SK-N-SH treated with all-trans-retinoic acid at 6 μM for 48 hours (cell line): Measurements from ENCODE around the gene KIAA1328.

Source experiments
- ATAC-seq: fragments of 200-7000 bp; cut with Tn5 transposase; 3 replicates; pipeline ENCODE4 v1.9.1; 2020; ENCODE audit warnings: mild to moderate bottlenecking, moderate library complexity
- ARNTL ChIP-seq: fragments of 450-650 bp; formaldehyde crosslinking; IDR thresholded peaks from 2 replicates; pipeline ENCODE4 v1.5.0; 2020; ENCODE audit warnings: low read depth, mild to moderate bottlenecking, moderate library complexity, borderline replicate concordance
- BACH2 ChIP-seq: fragments of 250-450 bp; sonication (Bioruptor Pico); IDR thresholded peaks from 2 replicates; pipeline ENCODE4 v1.9.0; 2021; ENCODE audit warnings: mild to moderate bottlenecking, borderline replicate concordance
- CSDC2 ChIP-seq: fragments of 250-450 bp; sonication (Bioruptor Pico); IDR thresholded peaks from 2 replicates; pipeline ENCODE4 v1.5.0; 2020; ENCODE audit warnings: mild to moderate bottlenecking, moderate library complexity
- ESRRG ChIP-seq: fragments of 250-450 bp; sonication (Bioruptor Pico); IDR thresholded peaks from 2 replicates; pipeline ENCODE4 v1.6.1; 2021; ENCODE audit warnings: mild to moderate bottlenecking
- GLIS3 ChIP-seq: fragments of 250-450 bp; sonication (Bioruptor Pico); IDR thresholded peaks from 2 replicates; pipeline ENCODE4 v1.5.0; 2020; ENCODE audit warnings: mild to moderate bottlenecking, moderate library complexity
- ISL1 ChIP-seq: fragments of 250-450 bp; sonication (Bioruptor Pico); IDR thresholded peaks from 2 replicates; pipeline ENCODE4 v2.1.2; 2022; ENCODE audit warnings: mild to moderate bottlenecking, moderate library complexity
- PPARA ChIP-seq: fragments of 250-450 bp; sonication (Bioruptor Pico); IDR thresholded peaks from 2 replicates; pipeline ENCODE4 v1.5.0; 2020; ENCODE audit warnings: mild to moderate bottlenecking, borderline replicate concordance
- RARB ChIP-seq: fragments of 250-450 bp; sonication (Bioruptor Pico); IDR thresholded peaks from 2 replicates; pipeline ENCODE4 v1.8.0; 2021; ENCODE audit warnings: mild to moderate bottlenecking, moderate library complexity
- SNAI2 ChIP-seq: fragments of 250-450 bp; sonication (Bioruptor Pico); IDR thresholded peaks from 2 replicates; pipeline ENCODE4 v1.5.0; 2020; ENCODE audit warnings: mild to moderate bottlenecking, moderate library complexity
- TCF4 ChIP-seq: fragments of 250-450 bp; sonication (Bioruptor Pico); IDR thresholded peaks from 2 replicates; pipeline ENCODE4 v1.8.0; 2021; ENCODE audit warnings: mild to moderate bottlenecking, moderate library complexity, borderline replicate concordance
- TOX ChIP-seq: fragments of 250-450 bp; sonication (Bioruptor Pico); IDR thresholded peaks from 2 replicates; pipeline ENCODE4 v1.8.0; 2021; ENCODE audit warnings: mild to moderate bottlenecking, moderate library complexity, borderline replicate concordance
- ZFP3 ChIP-seq: fragments of 250-450 bp; sonication (Bioruptor Pico); IDR thresholded peaks from 2 replicates; pipeline ENCODE4 v1.5.0; 2020; ENCODE audit warnings: mild to moderate bottlenecking, moderate library complexity
- ZFP30 ChIP-seq: fragments of 450-650 bp; formaldehyde crosslinking; IDR thresholded peaks from 2 replicates; pipeline ENCODE4 v1.5.0; 2022; ENCODE audit warnings: mild to moderate bottlenecking, moderate library complexity
- ZNF565 ChIP-seq: fragments of 450-650 bp; formaldehyde crosslinking; conservative IDR thresholded peaks from 2 replicates; pipeline ENCODE4 v1.5.0; 2020; ENCODE audit warnings: low read depth, mild to moderate bottlenecking, moderate library complexity
- ZNF70 ChIP-seq: fragments of 450-650 bp; formaldehyde crosslinking; IDR thresholded peaks from 2 replicates; pipeline ENCODE4 v1.5.0; 2020; ENCODE audit warnings: mild to moderate bottlenecking, moderate library complexity
- ZNF8 ChIP-seq: fragments of 450-650 bp; formaldehyde crosslinking; IDR thresholded peaks from 2 replicates; pipeline ENCODE4 v1.5.0; 2020; ENCODE audit warnings: mild to moderate bottlenecking, moderate library complexity
- TF ChIP-seq, protein P1 (sequence below): fragments of 250-450 bp; sonication (Bioruptor Pico); IDR thresholded peaks from 2 replicates; pipeline ENCODE4 v1.5.1; 2020; ENCODE audit warnings: low read depth, mild to moderate bottlenecking, moderate library complexity
- TF ChIP-seq, protein P2 (sequence below): fragments of 250-450 bp; sonication (Bioruptor Pico); IDR thresholded peaks from 2 replicates; pipeline ENCODE4 v1.5.1; 2021; ENCODE audit warnings: mild to moderate bottlenecking, moderate library complexity
- TF ChIP-seq, protein P3 (sequence below): fragments of 250-450 bp; sonication (Bioruptor Pico); IDR thresholded peaks from 2 replicates; pipeline ENCODE4 v1.8.0; 2020; ENCODE audit warnings: mild to moderate bottlenecking, moderate library complexity, borderline replicate concordance
- TF ChIP-seq, protein P4 (sequence below): fragments of 250-450 bp; sonication (Bioruptor Pico); IDR thresholded peaks from 2 replicates; pipeline ENCODE4 v1.8.0; 2021; ENCODE audit warnings: low read depth, mild to moderate bottlenecking, moderate library complexity, borderline replicate concordance

Gene KIAA1328

DNA sequence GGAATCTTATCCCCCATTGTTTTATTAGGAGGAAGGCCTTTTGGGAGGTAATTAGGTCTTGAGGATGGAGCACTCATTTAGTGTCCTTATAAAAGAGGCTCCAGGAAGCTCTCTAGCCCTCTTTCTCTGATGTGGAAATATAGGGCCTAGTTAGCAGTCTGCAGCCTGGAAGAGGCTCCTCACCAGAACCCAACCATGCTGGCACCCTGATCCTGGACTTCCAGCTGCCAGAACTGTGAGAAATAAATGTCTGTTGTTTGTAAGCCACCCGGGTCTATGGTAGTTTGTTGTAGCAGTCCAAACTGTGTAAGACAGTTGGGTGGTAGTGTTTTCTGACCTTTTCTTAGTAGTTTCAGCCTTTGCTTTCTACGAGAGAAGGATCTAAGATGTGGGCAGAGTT lies 100.7 kb downstream of the KIAA1328 start:
- TF ChIP-seq, protein P1, sequence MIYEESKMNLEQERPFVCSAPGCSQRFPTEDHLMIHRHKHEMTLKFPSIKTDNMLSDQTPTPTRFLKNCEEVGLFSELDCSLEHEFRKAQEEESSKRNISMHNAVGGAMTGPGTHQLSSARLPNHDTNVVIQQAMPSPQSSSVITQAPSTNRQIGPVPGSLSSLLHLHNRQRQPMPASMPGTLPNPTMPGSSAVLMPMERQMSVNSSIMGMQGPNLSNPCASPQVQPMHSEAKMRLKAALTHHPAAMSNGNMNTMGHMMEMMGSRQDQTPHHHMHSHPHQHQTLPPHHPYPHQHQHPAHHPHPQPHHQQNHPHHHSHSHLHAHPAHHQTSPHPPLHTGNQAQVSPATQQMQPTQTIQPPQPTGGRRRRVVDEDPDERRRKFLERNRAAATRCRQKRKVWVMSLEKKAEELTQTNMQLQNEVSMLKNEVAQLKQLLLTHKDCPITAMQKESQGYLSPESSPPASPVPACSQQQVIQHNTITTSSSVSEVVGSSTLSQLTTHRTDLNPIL (CRISPR knock-in tag), result no peak
- TF ChIP-seq ZFP3 (no peak), ZNF565 (CRISPR knock-in tag) (no peak), PPARA (CRISPR knock-in tag) (no peak), RARB (CRISPR knock-in tag) (no peak), TCF4 (CRISPR knock-in tag) (no peak), ZFP30 (CRISPR knock-in tag) (no peak), ESRRG (CRISPR knock-in tag) (no peak), CSDC2 (CRISPR knock-in tag) (no peak), TOX (CRISPR knock-in tag) (no peak), ZNF70 (no peak), SNAI2 (CRISPR knock-in tag) (no peak), ARNTL (CRISPR knock-in tag) (no peak), GLIS3 (CRISPR knock-in tag) (no peak), BACH2 (CRISPR knock-in tag) (no peak)
- TF ChIP-seq, protein P2, sequence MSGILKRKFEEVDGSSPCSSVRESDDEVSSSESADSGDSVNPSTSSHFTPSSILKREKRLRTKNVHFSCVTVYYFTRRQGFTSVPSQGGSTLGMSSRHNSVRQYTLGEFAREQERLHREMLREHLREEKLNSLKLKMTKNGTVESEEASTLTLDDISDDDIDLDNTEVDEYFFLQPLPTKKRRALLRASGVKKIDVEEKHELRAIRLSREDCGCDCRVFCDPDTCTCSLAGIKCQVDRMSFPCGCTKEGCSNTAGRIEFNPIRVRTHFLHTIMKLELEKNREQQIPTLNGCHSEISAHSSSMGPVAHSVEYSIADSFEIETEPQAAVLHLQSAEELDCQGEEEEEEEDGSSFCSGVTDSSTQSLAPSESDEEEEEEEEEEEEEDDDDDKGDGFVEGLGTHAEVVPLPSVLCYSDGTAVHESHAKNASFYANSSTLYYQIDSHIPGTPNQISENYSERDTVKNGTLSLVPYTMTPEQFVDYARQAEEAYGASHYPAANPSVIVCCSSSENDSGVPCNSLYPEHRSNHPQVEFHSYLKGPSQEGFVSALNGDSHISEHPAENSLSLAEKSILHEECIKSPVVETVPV (CRISPR knock-in tag), result no peak
- TF ChIP-seq, protein P3, sequence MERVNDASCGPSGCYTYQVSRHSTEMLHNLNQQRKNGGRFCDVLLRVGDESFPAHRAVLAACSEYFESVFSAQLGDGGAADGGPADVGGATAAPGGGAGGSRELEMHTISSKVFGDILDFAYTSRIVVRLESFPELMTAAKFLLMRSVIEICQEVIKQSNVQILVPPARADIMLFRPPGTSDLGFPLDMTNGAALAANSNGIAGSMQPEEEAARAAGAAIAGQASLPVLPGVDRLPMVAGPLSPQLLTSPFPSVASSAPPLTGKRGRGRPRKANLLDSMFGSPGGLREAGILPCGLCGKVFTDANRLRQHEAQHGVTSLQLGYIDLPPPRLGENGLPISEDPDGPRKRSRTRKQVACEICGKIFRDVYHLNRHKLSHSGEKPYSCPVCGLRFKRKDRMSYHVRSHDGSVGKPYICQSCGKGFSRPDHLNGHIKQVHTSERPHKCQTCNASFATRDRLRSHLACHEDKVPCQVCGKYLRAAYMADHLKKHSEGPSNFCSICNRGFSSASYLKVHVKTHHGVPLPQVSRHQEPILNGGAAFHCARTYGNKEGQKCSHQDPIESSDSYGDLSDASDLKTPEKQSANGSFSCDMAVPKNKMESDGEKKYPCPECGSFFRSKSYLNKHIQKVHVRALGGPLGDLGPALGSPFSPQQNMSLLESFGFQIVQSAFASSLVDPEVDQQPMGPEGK (CRISPR knock-in tag), result no peak
- ATAC-seq, result no peak

DNA sequence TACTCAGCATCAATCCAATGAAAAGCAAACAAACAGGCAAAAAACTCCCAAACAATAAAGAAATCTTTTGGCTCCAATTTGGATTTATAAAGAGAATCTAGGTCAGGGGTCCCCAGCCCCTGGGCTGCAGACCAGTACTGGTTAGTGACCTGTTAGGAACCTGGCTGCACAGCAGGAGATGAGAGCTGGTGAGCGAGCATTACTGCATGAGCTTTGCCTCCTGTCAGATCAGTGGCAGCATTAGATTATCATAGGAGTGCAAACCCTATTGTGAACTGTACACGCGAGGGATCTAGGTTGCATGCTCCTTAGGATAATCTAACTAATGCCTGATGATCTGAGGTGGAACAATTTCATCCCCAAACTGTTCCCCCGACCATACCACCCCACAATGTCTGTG lies 102.2 kb downstream of the KIAA1328 start:
- TF ChIP-seq ZNF565 (CRISPR knock-in tag), result no peak
- no peak for TF ChIP-seq ZNF8 (CRISPR knock-in tag)
- TF ChIP-seq, protein P3 (CRISPR knock-in tag), result no peak
- no peak for TF ChIP-seq ZFP30 (CRISPR knock-in tag)
- TF ChIP-seq, protein P4, sequence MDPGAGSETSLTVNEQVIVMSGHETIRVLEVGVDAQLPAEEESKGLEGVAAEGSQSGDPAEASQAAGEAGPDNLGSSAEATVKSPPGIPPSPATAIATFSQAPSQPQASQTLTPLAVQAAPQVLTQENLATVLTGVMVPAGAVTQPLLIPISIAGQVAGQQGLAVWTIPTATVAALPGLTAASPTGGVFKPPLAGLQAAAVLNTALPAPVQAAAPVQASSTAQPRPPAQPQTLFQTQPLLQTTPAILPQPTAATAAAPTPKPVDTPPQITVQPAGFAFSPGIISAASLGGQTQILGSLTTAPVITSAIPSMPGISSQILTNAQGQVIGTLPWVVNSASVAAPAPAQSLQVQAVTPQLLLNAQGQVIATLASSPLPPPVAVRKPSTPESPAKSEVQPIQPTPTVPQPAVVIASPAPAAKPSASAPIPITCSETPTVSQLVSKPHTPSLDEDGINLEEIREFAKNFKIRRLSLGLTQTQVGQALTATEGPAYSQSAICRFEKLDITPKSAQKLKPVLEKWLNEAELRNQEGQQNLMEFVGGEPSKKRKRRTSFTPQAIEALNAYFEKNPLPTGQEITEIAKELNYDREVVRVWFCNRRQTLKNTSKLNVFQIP, result no peak
- TF ChIP-seq ARNTL (CRISPR knock-in tag), result no peak
- no peak for ATAC-seq

DNA sequence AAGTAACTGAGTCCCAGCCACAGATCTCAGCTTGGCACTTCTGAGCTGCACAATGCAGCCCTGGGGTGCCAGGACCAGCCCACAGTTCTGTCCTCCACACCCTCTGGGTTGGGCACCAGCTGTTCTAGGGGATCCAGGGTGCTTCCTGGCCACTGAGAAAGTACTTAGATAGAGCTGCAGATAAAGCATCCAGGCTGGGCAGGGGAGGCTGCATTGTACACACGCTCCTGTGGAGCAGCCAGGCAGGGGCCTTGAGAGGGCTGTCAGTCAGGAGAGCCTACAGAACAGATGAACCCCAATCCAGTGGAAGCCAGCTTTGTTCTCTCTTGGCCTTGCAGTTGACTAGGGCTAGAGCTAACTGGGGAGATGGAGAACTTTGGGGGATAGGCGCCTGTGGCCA lies 104.6 kb downstream of the KIAA1328 start:
- ATAC-seq, result no peak
- TF ChIP-seq ZNF70 (no peak), ZFP30 (CRISPR knock-in tag) (no peak), ISL1 (CRISPR knock-in tag) (no peak), ZNF8 (CRISPR knock-in tag) (no peak), ARNTL (CRISPR knock-in tag) (no peak), TOX (CRISPR knock-in tag) (no peak), BACH2 (CRISPR knock-in tag) (no peak)

DNA sequence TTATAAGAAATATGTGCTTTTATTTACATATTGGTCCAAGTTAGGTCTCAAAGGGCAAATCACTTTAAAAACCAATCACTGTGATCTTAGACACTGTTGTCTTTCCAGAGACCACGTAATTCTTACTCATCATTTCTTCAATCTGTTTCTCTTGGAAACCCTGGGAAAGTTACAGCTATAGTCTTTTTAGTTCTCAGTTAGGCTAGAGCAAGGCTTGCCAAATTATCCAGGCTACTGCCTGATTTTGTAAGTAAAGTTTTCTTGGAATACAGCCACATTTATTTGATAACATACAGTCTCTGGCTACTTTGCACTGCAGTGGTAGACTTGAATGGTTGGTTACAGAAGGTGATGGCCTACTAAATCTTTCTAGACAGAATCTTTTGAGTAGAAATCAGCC lies 106.0 kb downstream of the KIAA1328 start:
- no peak; the same call in 2 of the 3 replicates for ATAC-seq
- TF ChIP-seq, protein P4, result no peak
- no peak for TF ChIP-seq RARB (CRISPR knock-in tag)
- TF ChIP-seq, protein P2 (CRISPR knock-in tag), result no peak
- no peak for TF ChIP-seq GLIS3 (CRISPR knock-in tag)
- TF ChIP-seq PPARA (CRISPR knock-in tag), result no peak
- no peak for TF ChIP-seq TCF4 (CRISPR knock-in tag)
- no peak for TF ChIP-seq CSDC2 (CRISPR knock-in tag)
- TF ChIP-seq ZNF8 (CRISPR knock-in tag), result no peak
- TF ChIP-seq ZNF70, result no peak
- no peak for TF ChIP-seq SNAI2 (CRISPR knock-in tag)
